ENCODE data around the gene IFITM2.

The IFITM2 gene

GRCh38 chr11:307766-308708 is at the start of gene IFITM2:
TSS of gene IFITM2 (plus strand) at chr11:307816. CDS start at chr11:308193, 377 bp downstream.
- peak; percentile 65 for DNase-seq

- no peak for DNase-seq
These were observed 48.2 kb upstream of the IFITM2 start for GRCh38 chr11:259413-259812.

- DNase-seq, result no peak
These were observed 46.0 kb upstream of the IFITM2 start for GRCh38 chr11:261624-262023.

GRCh38 chr11:266676-267439 is 40.8 kb upstream of the IFITM2 start:
- peak; percentile 17 for DNase-seq

GRCh38 chr11:267491-267994 is 40.1 kb upstream of the IFITM2 start:
- DNase-seq, result peak; percentile 40

- DNase-seq, result peak; percentile 65
These were observed 38.9 kb upstream of the IFITM2 start for GRCh38 chr11:268716-269145.

GRCh38 chr11:269146-269890 is 38.3 kb upstream of the IFITM2 start:
- DNase-seq, result peak; percentile 87

- no peak for DNase-seq
These were observed 36.9 kb upstream of the IFITM2 start for GRCh38 chr11:270451-271318.

- DNase-seq, result no peak
These were observed 36.3 kb upstream of the IFITM2 start for GRCh38 chr11:271319-271715.

- no peak for DNase-seq
These were observed 35.3 kb upstream of the IFITM2 start for GRCh38 chr11:272195-272930.

- DNase-seq, result no peak
These were observed 34.8 kb upstream of the IFITM2 start for GRCh38 chr11:272931-273198.

GRCh38 chr11:276219-276618 is 31.4 kb upstream of the IFITM2 start:
- DNase-seq, result no peak

GRCh38 chr11:278001-278951 is 29.3 kb upstream of the IFITM2 start, which contains the start of gene NLRP6:
TSS of gene NLRP6 (plus strand) at chr11:278407. CDS start at chr11:278570, 163 bp downstream.
- DNase-seq, result no peak

- DNase-seq, result no peak
These were observed 28.3 kb upstream of the IFITM2 start for GRCh38 chr11:279040-279965.

GRCh38 chr11:279966-280705 is 27.5 kb upstream of the IFITM2 start:
- no peak for DNase-seq

GRCh38 chr11:280706-281485 is 26.7 kb upstream of the IFITM2 start:
- DNase-seq, result no peak

GRCh38 chr11:281486-282161 is 26.0 kb upstream of the IFITM2 start:
- no peak for DNase-seq
